Activated T-cell treated with anti-CD3 and anti-CD28 coated beads for 4 hours (primary cell): ENCODE measurements around the gene B3GALT4.

Experiments
- DNase-seq: peaks from one replicate; pipeline ENCODE4 v3.0.0-alpha.2; 2020

The B3GALT4 gene

GRCh38 chr6:33315793-33316602, 39.1 kb downstream of the B3GALT4 start:
- DNase-seq: no peak

GRCh38 chr6:33316603-33317418, 39.9 kb downstream of the B3GALT4 start:
- DNase-seq: no peak

- DNase-seq: no peak
Observed at GRCh38 chr6:33317419-33317668, 40.4 kb downstream of the B3GALT4 start.

GRCh38 chr6:33317669-33318425, 40.9 kb downstream of the B3GALT4 start, which contains the start of gene ZBTB22:
TSS of gene ZBTB22 (minus strand) at chr6:33317744. CDS start at chr6:33316916, 828 bp downstream.
- DNase-seq: peak; percentile 91

GRCh38 chr6:33318426-33319073, 41.6 kb downstream of the B3GALT4 start:
- no peak for DNase-seq

- DNase-seq: no peak
Observed at GRCh38 chr6:33319939-33320314, 43.0 kb downstream of the B3GALT4 start.

GRCh38 chr6:33320315-33321181, 43.6 kb downstream of the B3GALT4 start:
- no peak for DNase-seq

- DNase-seq: no peak
Observed at GRCh38 chr6:33321227-33321626, 44.3 kb downstream of the B3GALT4 start.

GRCh38 chr6:33323623-33323948, 46.7 kb downstream of the B3GALT4 start:
- DNase-seq: no peak

GRCh38 chr6:33324125-33324524, 47.2 kb downstream of the B3GALT4 start:
- DNase-seq: no peak
